GM19324 (cell line): Measurements from ENCODE around the gene COTL1.

Experiments used
- ATAC-seq: cut with Tn5 transposase; IDR thresholded peaks from one replicate; pipeline ENCODE4 v1.9.1; 2021; ENCODE audit warnings: mild to moderate bottlenecking, moderate library complexity; ENCODE audit not compliant: unreplicated experiment, low FRiP score

The COTL1 gene, protein sequence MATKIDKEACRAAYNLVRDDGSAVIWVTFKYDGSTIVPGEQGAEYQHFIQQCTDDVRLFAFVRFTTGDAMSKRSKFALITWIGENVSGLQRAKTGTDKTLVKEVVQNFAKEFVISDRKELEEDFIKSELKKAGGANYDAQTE

DNA sequence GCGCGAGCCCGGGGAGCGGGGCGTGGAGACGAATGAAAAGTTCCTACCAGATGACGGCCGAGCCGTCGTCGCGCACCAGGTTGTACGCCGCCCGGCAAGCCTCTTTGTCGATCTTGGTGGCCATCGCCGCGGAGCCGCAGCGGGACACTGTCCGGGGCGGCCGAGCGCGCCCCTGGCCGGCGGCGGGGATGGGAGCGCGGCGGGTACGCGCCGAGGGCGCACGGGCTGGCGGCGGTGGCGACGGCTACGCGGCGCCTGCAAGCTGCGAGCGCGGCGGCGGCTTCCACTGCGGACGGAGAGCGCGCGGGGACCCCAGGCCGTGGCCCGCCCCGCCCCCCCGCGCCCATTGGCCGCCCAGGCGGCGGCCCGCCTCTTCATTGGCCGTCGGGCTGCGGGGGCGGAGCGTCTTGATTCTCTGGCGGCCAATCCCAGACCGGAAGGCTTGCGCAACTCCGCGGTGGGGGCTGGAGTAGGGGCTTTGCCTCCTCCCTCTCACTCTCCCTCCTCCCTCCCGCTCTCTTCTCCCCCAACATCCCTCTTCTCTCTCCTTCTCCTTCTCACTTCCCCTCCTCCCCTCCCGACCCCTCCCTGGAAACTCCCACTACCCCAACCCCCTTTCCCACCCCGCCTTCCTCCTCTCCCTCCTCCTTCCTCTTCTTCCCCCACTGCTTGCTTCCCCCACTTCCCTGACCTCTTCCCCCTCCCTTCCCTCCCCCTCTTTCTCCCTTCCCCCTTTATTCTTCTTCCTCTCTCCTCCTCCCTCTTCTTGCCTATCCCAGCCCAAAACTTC is at the start of gene COTL1:
TSS of gene COTL1 (minus strand) at position 288 of the 790 bp plus-strand sequence. CDS start at position 124, 164 bp downstream.
- ATAC-seq: peak; percentile 77

DNA sequence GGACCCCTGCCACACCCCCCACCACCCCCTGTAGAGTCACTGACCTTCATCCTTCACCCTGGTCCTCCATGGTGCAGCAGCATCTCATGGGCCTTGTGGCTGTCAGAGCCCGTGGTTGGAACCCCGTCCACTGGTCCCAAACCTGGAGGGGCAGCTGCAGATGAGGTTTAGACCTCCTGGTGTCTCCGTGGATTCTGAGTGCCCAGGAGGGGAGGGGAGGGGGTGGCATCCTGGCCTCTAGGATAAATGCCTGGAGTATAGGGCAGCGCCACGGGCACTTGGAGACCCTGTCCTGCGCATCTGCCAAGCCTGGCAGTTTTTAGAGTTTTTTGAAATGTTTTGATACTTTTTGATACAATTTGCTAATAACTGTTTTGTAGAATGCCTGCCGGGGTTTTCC is 48.0 kb upstream of the COTL1 start:
- no peak for ATAC-seq

DNA sequence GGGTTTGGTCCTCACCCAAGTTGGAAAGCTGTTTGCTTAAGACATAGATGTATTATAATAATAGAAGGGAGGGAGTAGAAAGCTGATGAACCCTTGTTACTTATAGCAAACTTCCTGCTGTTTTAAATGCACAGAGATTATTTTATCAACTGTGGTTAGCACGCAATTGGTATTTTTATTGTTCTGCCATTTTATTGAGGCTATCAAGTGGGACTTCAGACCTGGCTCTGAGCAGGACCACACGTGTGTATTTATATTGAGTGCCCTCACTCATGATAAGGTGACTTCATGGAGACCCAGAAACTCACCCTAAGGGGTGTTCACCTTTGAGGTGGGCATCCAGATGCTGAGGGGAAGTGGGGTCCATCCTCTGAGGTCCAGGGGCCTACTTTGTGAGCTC is 47.5 kb upstream of the COTL1 start:
- ATAC-seq: no peak

DNA sequence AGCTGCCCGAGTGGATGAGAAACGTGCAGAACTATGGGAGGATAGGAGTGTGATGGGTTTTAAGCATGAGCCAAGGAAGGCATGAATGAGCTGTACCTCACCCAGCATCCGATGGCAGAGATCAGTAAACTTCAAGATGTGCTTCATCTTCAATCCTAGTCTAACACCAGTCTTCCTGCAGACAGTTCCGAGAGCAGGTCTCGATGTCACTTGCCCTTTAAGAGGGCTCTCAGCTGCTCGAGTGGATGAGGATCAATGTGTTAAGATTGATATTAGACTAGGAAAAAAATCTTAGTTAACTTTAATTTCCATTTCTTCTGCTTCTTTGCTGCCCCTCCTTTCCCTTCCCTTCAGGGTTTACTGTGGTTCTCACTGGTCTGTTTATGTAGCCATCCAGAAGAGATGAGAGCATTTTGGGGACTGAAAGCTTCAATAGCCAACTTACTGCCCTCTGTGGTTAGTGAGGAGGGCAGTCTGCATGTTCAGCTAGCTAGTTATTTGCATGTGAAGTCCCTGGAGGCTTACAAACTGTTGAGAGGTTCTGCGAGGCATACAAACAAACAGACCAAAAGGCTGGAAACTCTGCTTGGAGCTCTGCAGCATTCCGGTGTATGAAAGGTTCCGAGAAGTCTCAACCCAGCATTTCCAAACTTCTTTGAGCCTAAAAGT is 45.7 kb upstream of the COTL1 start:
- ATAC-seq: peak; percentile 74

DNA sequence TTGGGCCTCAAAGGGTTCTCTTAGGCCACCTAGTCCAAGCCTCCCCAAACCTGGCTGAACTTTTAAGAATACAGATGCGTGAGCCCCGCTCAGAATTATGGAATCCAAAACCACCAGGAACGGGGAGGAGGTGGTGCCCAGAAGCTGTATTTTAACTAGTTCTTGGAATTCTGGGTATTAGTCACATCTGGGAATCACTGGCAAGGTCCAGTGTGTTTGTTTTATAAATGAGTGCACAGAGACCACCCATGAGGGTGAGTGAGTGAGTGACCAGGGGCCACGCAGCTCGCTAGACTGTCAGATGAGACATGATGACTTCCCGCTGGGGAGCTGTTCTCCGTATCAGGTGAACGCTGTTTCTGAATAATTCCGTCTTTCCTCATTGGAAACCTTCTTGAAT is 44.6 kb upstream of the COTL1 start:
- ATAC-seq: no peak

DNA sequence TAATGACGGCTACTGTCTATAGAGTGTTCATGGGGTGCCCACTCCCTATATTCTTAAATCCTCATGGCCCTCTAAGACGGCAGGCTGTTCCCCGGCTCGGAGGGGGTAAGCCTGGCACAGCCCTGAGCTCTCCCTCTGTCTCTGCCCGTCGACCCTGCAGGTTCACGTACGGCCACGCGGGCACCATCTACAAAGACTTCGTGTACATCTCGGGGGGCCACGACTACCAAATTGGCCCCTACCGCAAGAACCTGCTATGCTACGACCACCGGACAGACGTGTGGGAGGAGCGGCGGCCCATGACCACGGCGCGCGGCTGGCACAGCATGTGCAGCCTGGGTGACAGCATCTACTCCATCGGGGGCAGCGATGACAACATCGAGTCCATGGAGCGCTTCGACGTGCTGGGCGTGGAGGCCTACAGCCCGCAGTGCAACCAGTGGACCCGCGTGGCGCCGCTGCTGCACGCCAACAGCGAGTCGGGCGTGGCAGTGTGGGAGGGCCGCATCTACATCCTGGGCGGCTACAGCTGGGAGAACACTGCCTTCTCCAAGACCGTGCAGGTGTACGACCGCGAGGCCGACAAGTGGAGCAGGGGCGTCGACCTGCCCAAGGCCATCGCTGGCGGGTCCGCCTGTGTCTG is 43.7 kb upstream of the COTL1 start:
- no peak for ATAC-seq

DNA sequence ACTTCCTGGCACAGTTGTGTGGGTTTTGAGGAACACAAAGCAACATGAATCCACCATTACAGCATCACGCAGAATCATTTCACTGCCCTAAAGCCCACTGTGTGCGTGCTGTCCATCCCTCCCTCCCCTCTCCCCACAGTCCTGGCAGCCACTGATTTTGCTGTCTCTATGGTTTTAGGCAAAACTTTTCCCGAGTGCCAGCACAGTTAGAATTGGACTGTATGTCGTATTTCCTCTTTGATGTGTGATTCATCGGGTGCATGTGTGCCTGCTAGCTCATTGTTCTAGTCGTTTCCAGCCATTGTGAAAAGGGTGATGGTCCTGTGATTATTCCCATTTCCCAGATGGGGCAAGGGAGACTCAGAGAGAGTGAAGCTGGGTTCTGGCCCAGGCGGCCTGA is 43.1 kb upstream of the COTL1 start:
- no peak for ATAC-seq

DNA sequence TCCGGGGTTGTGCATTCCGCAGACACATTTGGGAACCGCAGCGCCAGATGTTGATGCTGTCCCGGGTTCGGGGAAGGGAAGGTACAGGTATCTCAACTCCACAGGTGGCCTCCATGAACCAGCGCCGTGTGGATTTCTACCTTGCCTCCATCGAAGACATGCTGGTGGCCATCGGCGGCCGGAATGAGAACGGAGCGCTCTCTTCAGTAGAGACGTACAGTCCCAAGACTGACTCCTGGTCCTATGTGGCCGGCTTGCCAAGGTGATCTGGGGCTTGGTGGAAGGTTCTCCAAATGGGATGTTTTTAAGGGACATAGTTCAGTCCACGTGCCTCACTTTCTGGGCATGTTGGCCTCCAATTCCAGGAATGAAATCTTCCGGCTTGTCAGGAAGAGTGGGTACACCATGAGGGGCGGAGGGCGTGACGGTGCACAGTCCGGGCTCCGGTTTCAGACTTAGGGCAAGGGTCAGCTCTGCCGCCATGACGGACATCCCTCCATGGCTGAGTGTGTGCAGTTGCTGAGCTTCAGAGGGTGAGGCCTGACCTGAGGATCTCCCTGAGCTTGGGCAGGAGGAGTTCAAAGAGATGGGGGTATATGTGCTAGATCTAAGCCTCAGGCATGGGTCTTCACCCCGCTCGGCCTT is 41.9 kb upstream of the COTL1 start:
- ATAC-seq: no peak

DNA sequence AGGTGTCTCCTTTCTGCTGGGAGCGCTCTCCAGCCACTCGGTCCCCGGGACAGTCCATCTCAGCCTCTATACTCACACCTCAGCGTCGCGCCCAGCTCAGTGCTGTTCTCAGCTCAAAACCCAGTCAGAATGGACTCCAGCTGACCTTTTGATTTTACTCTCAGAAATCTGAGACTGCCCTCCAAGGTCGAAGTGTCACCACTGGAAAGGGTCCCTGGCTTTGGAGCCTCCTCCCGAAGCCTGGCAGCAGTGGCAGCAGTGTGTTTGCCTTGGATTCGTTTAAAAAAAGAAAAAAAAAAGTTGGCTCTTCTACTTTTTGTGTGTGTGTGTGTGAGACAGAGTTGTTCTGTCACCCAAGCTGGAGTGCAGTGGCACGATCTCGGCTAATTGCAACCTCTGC is 40.8 kb upstream of the COTL1 start:
- ATAC-seq: no peak

DNA sequence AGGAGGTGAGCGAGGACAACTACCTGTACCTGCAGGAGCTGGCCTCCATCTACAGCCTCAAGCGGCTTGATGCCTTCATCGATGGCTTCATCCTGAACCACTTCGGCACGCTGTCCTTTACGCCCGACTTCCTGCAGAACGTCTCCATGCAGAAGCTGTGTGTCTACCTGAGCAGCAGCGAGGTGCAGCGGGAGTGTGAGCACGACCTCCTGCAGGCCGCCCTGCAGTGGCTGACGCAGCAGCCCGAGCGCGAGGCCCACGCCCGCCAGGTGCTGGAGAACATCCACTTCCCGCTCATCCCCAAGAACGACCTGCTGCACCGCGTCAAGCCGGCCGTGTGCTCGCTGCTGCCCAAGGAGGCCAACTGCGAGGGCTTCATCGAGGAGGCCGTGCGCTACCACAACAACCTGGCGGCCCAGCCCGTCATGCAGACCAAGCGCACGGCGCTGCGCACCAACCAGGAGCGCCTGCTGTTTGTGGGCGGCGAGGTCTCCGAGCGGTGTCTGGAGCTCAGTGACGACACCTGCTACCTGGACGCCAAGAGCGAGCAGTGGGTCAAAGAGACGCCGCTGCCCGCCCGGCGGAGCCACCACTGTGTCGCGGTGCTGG is 39.5 kb upstream of the COTL1 start:
- no peak for ATAC-seq

DNA sequence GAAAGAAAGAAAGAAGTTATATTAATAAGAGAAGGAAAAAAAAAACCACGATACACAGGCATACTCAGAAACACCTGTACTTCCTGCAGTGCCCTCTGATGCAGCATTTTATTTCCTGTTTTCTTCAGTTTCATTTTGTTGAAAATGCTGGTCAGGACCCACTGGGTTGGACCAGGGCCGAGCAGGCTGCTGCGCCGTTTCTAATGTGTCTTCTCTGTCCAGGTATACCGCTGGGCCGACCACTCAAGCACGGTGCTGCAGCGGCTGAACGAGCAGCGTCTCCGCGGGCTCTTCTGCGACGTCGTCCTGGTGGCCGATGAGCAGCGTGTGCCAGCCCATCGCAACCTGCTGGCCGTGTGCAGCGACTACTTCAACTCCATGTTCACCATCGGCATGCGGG is 38.8 kb upstream of the COTL1 start:
- no peak for ATAC-seq

DNA sequence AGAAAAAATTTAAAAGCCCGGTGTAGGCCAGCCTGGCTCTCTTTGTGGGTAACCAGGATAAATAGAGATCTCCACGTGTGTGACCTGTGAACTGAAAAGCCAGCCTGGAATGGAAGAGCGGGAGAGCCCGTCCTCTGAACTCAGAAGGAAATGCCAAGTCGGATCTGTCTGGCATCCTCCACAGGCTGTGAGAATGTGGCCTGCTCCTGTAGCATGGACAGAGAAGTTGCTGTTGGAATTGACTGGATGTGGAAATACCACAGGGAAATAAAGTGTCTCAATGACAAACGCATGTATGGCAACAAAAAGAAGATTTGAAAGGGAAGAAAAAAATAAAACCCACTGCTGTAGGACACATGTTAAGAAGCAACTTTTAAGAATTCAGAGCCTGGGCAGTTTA is 37.1 kb upstream of the COTL1 start:
- ATAC-seq: no peak

DNA sequence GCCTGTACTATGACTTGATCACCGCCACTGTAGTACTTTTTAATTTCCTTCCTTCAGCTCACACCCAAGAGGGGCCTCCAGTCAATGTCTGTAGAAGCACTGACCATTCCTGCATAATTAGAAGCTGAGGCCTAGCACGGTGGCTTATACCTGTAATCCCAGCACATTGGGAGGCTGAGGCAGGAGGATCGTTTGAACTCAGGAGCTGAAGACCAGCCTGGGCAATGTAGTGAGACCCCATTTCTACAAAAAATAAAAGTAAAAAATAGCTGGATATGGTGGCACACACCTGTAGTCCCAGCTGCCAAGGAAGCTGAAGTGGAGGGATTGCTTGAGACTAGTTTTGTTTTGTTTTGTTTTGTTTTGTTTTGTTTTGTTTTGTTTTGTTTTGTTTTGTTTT is 36.4 kb upstream of the COTL1 start:
- ATAC-seq: no peak

DNA sequence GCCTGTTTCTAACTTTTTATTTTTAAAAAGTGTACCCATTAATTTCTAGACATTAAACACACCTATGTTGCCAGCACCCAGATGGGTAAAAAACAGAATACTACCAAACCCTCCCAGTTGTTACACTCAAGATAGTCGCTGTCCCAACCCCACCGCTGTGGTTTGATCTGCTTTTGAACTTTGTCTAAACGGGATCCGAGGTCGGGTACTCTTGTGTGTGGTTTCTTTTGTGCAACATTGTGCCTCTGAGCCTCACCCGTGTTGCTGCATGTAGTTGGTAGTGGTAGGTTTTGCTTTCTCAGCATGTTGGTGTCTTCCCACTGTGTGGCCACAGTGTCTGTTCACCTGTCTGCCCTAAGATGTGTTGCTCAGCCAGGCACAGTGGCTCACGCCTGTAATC is 34.7 kb upstream of the COTL1 start:
- no peak for ATAC-seq

DNA sequence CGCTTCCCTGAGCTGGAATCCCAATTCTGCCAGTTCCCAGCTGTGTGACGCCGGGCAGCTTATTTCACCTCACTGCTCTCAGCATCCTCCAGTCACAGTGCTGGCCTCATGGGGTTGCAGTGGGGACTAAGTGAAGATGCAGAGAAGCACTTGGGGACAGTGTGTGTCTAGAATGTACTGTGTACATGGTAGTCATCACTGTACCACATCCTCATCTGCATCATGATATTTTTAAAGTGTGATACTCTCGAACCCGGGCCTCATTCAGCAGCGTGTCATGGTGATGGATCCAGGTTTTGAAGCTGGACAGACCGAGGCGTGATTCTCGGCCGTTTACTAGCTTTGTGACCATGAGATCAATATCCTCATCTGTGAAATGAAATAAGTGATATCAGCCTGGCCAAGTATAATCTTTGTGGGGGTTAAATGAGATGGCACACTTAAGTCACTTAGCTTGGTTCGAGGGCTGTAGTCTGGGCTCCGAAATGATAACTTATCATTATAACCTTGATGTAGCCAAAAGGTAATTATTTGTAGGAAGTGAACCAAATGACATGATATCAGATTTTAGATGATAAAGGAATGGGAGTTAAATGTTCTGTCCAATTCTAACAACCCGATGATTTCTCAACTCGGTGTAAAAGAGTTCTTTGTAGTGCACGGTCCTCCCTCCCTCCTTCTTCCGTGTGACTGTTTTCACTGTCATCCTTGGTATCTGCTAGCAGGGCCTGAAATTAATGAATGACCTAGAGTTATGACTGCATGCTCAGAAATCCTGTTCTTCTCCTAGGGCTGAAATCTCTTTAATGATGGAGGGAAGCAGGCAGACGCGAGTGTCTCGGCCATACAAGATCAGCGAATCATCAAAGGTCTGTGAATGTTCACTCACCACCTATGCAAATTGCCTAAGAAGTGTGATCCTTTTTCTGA is 32.4 kb upstream of the COTL1 start:
- no peak for ATAC-seq

DNA sequence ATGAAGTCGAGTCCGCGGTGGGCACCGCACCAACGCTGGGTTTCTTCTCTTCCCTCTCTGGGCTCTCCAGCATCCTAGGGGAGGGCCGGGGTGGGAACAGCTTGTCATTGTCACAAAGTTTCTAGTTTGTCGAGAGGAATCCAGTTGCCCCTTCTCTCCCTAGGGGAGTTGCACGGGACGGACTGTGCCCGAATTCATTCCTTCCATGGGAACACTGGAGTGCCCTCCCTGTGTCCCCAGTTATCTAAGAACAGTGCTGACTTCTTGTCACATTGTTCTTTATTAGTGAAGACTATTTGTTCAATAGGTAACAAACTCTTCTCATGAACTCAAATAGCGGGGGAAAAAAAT is 31.6 kb upstream of the COTL1 start:
- no peak for ATAC-seq

DNA sequence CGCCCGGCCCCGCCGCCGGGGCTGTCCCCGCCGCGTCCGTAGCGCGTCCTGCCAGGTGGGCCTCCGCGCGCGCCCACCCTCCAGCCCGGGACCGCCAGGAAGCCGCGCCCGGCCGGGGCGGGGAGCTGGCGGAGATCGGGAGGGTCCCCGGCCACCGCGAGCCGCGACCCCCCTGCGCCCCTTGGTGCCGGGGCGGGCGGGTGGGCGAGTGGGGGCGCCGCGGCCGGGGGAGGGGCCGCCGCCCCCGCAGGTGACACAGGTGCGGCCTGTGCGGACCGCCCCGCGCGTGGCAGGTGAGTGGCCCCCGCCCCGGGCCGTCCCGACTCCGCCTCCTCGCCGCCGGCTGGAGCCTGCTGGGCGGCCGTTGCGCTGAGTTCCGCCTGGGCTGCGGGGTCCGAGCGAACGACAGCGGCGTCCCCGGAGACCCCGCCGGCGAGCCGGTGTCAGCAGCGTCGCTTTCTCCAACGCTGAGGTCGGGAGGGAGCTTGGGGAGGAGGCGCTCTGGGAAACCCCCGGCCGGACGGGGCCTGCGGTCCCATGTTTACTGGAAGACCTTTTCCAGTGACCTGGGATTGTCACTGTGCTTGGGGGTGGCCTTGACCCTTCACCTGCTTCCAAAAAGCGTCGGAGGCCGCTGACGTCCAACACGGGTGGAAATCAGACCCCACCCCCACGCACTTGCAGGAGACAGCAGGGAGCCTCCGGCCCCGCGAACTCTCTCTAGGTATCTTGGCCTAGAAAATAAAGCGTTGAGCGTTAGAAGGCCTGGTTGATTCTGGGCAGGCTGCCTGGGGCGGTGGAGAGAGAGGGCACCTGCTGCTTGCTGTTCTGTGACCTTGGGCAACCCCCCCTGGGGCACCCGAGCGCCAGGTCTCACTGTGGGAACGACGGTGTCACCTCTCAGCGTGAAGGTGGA is 31.0 kb upstream of the COTL1 start:
- peak; percentile 70 for ATAC-seq

DNA sequence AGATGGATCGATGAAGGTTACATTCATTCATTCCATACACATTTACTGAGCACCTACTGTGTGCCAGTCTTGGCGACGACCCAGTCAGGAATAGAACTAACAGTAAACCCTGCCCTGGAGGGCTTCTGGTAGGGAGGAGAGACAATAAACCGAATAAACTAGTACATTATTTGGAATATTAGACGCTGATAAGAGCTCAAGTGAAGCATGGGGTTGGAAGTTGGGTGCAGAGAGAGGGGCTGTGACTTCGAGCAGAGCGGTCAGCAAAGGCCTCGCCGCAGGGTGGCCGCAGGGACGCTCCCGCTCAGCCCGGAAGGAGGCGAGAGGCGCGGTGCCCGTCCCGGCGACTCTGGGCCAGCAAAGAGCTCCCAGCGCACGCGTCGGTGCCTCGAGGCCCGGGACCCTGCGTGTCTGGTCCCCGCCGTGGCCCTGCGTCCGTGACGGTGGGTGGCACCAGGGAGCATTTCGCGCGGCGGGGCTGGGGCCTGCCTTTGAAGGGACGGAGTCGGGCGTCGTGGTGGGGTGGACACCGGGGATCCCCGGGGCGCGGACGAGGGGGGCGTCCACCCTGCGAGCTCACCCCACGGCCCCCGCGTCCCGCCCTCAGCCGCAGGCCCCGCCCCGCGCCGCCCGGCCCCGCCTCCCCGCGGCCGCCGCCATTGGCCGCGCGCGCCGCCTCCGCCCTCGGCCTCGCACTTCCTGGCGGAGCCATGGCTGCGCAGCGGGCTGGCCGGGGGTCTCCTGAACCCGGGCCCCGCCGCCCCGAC is 30.1 kb upstream of the COTL1 start, which contains the start of gene KLHL36:
TSS of gene KLHL36 (plus strand) at position 684 of the 767 bp plus-strand sequence. CDS start 2,357 bp downstream, outside the sequence.
- peak; percentile 86 for ATAC-seq
